ENCODE data around the gene TRIM44. TPM values are rescaled to one million over a fixed set of nuclear protein-coding genes. Genes with fewer than 3 reads are reported as not detected.
"Not testable (repeated sequence)": the region's sequence is repeated elsewhere in the genome, so short reads cannot be mapped to it uniquely, and the experiment has no call there.

Gene TRIM44
- total RNA-seq, 1 donor from 2014 or later: 15.5 TPM

- not testable (repeated sequence) for DNase-seq
These were observed 91.0 kb downstream of the TRIM44 start for GRCh38 chr11:35753573-35753972.

GRCh38 chr11:35759951-35760350 lies 97.4 kb downstream of the TRIM44 start:
- not testable (repeated sequence) for DNase-seq

GRCh38 chr11:35761899-35762298 lies 99.3 kb downstream of the TRIM44 start:
- no peak for DNase-seq

- DNase-seq: no peak
These were observed 100.7 kb downstream of the TRIM44 start for GRCh38 chr11:35763301-35763700.

GRCh38 chr11:35763765-35764164 lies 101.2 kb downstream of the TRIM44 start:
- DNase-seq: no peak

- no peak for DNase-seq
These were observed 101.8 kb downstream of the TRIM44 start for GRCh38 chr11:35764417-35764816.

- no peak for DNase-seq
These were observed 102.6 kb downstream of the TRIM44 start for GRCh38 chr11:35765211-35765610.

- DNase-seq: no peak
These were observed 104.1 kb downstream of the TRIM44 start for GRCh38 chr11:35766651-35767050.

- not testable (repeated sequence) for DNase-seq
These were observed 107.8 kb downstream of the TRIM44 start for GRCh38 chr11:35770425-35770824.

GRCh38 chr11:35771722-35772121 lies 109.1 kb downstream of the TRIM44 start:
- DNase-seq: no peak

GRCh38 chr11:35777241-35777640 lies 114.7 kb downstream of the TRIM44 start:
- DNase-seq: not testable (repeated sequence)

GRCh38 chr11:35778943-35779342 lies 116.4 kb downstream of the TRIM44 start:
- not testable (repeated sequence) for DNase-seq

GRCh38 chr11:35779409-35779808 lies 116.8 kb downstream of the TRIM44 start:
- no peak for DNase-seq

GRCh38 chr11:35780951-35781860 lies 118.6 kb downstream of the TRIM44 start:
- DNase-seq: no peak

- DNase-seq: no peak
These were observed 119.4 kb downstream of the TRIM44 start for GRCh38 chr11:35781861-35782470.

GRCh38 chr11:35783809-35784208 lies 121.2 kb downstream of the TRIM44 start:
- no peak for DNase-seq

- no peak for DNase-seq
These were observed 122.1 kb downstream of the TRIM44 start for GRCh38 chr11:35784699-35785098.

GRCh38 chr11:35785287-35786167 lies 123.0 kb downstream of the TRIM44 start:
- no peak for DNase-seq

GRCh38 chr11:35786188-35786587 lies 123.6 kb downstream of the TRIM44 start:
- no peak for DNase-seq

- DNase-seq: no peak
These were observed 124.5 kb downstream of the TRIM44 start for GRCh38 chr11:35787013-35787504.

GRCh38 chr11:35787626-35788025 lies 125.1 kb downstream of the TRIM44 start:
- no peak for DNase-seq

All from tongue (tissue), 2 donors.